ENCODE results near the gene SCFD2.
"Not testable (repeated sequence)": the region's sequence is repeated elsewhere in the genome, so short reads cannot be mapped to it uniquely, and the experiment has no call there.

Gene SCFD2

DNA sequence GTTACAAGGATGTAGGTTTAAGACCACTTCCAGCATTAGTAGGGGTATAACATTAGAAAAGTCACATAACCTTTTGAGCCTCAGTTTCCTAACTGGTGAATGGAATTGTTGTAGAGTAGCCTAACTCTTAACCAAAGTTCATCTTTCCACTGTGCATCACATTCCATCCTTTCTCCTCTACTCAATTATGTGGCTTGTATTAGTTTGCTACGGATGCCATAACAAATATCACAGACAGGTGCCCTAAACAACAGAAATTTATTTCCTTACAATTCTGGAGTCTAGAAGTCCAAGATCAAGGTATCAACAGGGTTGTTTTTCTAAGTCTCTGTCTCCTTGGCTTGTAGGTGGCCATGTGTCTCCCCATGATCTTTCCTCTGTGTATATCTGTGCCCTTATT lies 271.8 kb downstream of the SCFD2 start:
- no peak for DNase-seq

DNA sequence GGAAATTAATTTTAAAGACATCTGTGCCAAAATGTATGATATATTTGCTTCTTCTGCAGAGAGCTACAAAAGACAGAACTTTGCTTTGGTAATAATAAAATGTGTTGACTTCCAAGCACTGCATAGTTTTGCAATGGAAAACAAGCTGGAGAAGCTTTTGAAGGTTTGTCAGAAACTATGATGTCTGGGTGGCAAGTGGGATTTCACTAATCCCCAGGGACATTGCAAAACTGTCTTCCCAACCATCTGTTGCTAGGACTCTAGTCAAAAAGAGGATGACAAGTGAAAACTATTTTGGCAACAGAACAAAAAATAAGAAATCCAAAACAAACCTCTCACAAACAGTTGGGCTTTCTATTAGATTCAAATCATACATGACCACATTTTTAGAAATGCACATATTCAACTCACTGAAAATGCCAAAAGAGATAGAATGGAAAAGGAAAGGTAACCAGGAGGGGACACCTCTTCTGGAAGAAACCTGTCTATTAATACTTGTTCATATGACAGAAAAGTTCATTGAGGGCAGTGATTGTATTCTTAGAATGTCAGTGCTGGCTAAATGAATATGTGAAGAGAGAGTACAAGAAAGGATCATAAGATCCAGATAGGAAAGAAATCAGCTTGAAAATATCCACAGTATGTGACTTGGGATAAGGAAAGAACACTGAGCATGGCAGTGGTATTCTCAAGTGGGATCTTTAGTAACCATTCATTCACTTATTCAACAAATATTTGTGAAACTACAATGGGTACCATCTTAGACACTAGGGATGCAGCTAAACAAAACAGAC lies 275.7 kb downstream of the SCFD2 start:
- no peak for DNase-seq

DNA sequence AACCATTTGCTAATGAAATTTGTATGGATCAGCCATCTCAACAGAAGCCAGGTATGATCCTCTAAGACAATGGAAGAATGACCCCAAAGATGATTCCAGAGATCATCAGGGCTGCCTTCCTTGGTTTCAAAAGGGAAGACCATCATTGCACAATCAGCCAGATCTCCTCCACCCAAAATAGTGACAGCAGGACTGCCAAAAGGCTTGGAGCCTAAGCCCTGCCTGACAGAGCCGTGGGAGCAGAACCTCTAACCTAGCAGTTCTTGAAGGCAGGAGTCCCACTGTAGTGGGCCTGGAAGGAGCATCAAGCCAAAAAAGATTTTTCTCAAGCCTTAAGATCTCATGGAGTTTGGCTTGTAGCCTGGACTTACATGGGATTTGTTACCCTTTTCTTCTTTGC lies 277.7 kb downstream of the SCFD2 start:
- DNase-seq, result no peak

DNA sequence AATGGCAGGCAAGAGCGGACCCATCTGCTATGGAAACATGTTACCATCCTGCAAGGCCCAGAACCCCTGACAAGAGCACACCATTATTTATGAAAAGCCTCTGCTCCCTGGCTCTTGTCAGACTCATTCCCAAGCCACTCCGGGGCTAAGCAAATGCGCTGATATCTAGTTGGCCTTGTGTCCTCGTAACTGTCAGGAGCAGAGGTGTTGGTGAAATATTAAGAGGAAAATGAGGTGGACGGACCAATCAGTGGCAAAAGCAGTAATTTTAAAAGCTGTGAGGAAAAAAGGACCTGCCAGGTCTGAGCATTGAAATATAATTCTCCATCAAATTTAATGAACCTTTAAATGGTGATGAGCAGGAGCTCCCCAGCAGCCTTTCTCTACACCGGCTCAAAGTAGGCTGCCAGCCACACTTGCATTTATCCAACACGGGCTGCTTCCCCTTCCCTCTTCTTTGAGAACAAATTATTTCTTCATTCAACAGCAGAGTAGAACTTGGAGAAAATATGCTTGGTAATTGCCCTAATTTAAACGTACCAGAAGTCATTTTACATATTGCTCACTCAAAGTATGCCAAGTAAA lies 289.4 kb downstream of the SCFD2 start:
- DNase-seq, result no peak

DNA sequence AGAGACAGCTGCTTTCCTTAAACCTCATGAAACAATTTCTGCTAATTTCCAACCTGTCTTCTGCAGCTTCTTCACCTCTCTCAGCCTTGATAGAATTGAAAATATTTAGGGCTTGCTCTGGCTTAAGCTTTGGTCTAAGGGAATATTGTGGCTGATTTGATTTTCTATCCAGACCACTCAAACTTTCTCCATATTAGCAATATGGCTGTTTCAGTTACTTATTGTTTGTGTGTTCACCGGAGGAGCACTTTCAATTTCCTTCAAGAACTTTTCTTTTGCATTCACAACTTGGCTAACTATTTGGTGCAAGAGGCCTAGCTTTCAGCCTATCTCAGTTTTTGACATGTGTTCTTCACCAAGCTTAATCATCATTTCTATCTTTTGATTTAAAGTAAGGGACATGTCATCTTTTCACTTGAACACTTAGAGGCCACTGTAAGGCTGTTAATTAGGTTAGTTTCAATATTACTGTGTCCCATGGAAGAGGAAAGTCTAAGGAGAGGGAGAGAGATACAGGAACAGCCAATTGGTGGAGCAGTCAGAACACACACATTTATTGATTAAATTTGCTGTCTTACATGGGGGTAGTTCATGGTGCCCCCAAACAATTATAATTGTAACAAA lies 290.6 kb downstream of the SCFD2 start:
- no peak for DNase-seq

DNA sequence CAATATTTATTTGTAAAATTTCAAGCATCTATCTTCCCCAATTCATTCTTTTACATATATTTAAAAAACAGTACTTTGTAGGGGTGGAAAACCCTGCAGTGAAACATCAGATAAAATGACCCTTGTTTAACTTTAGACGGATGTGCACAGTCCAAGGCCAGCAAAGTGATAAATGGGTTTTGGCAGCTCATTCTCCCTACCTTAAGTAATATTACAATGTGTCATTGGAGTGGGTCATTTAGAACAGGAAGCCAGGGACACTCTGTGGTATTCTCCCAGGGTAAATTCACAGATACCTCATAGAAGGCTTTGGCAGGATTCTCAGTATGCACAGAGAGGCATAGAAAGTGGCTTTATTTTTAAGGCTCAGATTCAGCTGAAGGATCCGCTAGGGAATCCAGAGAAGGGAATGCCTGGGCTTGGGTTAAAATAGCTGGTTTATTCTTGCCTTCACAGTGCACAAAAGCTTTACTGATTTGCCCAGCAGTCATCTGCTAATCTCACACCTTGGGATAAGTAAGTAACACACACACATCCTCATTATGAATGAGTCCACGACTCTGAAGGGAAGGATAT lies 297.0 kb downstream of the SCFD2 start:
- DNase-seq, result no peak

DNA sequence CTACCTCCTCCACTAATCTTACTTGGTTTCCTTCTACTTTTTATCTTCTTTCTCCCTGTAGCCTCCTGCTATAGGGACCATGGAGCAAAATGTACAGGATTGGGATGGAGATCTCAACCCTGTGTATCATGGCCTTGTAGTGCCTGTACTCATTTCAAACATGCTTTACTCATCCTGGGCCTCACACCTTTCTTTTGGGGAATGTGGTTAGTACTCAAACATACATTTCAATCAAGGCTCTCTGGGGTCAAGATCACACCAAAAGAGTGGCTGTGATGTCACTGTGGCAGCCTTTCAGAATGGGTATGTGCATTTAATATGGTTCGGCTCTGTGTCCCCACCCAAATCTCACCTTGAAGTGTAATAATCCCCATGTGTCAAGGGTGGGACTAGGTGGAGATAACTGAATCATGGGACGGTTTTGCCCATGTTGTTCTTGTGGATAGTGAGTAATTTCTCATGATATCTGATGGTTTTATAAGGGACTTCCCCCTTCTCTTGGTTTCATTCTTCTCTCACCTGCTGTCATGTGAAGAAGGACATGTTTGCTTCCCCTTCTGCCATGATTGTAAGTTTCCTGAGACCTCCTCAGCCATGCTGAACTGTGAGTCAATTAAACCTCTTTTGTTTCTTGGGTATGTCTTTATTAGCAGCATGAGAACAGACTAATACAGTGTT lies 298.6 kb downstream of the SCFD2 start:
- DNase-seq, result no peak

DNA sequence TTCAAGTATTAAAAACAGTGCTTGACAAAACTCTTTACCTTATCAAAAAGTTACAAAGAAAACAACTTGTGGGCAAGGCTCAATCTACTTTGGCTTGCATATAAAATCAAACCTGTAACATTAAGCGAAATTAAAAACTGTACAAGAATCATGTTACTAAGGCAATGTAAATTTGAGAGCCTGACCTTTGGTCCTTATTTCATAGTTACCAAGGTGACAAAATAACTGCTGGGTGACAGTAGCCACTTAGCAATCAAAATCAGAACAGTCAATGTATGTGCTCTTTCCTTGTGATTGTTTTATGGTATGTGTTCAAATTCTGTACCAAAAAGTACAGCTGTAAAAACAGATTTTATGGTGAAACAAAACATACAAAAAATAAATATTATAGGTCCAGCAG lies 299.7 kb downstream of the SCFD2 start:
- DNase-seq, result no peak

DNA sequence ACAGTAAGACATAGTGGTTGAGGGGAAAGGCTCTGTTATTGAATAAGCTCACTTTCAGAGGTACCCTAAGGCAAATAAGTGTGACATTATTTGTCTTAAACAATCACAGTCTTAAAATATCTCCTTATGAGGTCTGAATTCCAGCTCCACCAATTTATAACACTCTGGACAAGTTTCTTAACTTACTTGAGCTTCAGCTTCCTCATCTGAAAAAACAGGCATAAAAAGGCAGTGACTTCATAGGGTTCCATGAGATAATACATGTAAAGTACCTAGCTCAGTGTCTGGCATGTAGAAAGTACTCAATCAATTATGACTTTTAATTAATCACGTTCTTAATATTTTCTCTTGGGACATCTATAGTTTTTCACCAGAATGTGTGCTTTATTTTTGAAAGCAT lies 301.3 kb downstream of the SCFD2 start:
- no peak for DNase-seq

DNA sequence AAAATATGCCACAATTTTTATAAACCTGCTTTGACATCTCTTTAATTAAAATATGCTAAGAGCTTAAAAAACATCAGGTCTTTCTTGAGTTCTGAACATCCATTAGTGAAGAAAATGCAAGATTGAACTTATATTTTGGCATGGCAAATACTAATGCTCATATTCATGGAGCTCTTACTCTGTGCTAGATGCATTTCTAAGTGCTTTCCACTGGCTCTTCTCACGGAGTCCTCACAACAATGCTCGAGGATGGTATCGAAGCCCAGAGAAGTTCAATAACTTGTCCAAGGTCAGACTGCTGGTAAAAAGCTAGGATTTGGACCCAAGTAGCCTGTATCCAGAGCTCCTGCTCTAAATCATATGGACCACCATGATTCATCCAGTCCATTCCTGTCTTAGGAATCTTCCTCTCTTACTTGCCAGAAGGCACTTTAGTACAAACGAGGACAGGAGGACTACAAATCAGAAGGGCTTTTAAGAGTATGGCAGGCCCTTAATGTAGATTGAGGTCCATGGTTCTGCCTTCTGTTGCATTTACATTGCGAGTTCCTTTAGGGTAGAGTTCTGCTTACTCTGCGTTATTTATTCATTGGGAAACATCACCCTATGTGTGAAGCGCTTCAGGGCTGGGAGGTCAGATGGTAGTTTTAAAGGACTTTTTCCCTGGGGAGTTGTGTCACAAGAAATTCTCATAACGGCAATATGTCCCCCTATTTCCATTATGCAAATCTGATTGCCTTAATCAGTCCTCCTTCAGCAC lies 304.6 kb downstream of the SCFD2 start:
- no peak for DNase-seq

DNA sequence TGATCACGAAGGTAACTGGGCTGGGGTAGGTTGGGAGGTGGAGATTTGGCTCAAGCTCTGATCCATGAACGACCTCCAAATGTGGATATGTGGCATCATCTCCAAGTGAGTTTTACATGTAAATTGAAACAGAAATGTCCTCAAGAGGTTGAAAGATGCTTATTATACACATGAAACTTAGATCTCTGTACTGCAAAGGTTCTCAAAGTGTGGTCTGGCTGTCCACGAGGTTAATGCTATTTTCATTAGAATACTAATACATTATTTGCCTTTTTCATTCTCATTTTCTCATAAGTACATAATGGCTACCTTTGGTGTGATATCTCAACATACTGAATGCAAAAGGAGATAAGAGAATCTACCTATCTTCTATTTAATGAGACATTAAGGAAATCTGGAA lies 305.6 kb downstream of the SCFD2 start:
- DNase-seq, result no peak

DNA sequence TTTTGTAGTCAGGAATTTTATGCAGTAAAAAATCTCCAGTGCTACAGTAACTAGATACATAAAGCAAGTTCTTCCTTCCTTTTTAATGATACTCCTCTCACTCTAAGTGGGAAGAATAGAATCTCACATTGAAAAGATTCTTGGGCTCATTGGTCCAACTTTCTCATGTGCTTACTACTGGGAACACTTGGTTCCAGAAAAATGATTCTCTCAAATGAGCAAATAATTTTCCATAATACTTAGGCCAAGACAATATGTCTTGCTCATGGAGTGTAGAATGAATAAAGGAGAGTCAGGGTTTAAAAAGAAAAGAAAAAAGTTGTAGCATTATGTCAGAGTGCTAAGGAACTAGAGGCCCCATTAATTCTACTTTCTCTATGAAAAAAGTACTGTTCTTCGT lies 306.0 kb downstream of the SCFD2 start:
- DNase-seq, result no peak

DNA sequence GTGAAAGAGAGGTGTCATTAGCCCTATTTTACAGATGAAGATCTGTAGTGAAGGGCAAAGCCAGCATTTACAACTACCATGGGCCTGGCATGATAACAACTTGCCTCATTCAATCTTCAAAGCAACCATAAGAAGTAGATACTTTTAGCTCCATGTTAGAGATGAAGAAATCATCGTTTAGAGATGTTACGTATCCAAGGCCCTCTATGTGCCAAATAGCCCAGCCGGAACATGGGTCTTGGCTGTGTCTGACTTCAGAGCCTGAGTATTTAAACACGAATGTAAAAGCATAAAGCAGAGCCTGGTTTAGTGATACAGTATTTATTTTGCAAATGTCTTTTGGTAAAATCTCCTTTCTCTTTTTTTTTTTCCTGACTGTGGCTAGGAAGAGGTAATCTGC lies 306.6 kb downstream of the SCFD2 start:
- DNase-seq, result no peak

DNA sequence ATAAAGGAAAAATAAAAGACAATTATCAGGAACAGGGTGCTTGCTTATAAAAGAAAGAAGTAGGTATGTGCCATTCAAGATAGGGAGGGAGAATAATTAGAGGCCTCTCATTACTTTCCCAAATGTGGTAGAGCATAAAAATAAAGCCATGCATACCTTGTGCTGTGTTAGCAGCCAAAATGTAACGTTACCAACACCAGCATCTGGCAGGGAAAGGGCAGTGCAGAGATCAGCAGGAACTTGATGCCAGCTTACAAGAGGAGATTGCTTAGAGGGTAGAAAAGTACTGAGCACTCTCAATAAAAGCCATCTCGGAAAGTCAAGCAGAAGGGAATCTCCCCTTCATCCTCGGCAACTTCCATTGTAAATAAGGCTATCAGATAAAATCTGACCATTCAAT lies 308.2 kb downstream of the SCFD2 start:
- DNase-seq, result no peak

DNA sequence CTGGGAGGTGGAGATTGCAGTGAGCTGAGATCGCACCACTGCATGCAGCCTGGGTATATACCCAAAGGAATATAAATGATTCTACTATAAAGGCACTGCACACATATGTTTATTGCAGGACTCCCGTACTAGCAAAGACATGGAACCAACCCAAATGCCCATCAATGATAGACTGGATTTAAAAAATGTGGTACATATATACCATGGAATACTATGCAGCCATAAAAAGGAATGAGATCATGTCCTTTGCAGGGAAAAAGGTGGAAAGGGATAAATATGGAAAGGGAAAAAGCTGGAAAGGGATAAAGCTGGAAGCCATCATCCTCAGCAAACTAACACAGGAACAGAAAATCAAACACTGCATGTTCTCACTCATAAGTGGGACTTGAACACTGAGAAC lies 308.8 kb downstream of the SCFD2 start:
- not testable (repeated sequence) for DNase-seq

DNA sequence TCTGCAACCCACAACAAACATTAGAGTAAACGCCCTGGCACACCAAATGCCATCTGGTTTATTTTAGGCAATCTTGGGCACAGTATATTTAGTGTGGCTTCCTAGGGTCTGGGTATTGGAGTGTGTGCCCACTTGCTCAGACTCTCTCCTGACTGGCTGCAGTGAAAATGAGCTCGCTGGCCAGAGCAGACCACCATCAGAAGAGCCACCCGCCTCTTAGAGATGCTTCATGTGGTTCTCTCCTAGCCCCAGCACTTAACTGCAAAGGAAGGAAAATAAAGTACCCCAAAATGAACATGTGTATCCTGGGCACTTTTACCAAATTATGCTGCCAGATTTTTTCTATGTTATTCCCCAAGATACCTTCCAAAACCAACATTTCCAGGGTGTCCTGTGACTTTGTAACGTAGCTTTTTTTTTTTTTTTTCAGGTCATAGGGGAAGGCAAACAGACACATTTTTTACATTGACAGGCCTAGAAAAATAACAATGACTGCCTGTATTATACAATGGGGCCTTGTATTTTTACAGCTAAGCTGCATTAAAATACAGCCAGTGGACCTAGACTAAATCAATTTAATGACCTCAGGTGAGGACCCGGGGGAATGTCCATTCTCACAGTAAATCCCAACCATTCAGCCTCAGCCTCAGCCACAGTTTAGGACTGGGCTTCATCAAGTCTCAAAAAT lies 310.0 kb downstream of the SCFD2 start:
- DNase-seq, result no peak

DNA sequence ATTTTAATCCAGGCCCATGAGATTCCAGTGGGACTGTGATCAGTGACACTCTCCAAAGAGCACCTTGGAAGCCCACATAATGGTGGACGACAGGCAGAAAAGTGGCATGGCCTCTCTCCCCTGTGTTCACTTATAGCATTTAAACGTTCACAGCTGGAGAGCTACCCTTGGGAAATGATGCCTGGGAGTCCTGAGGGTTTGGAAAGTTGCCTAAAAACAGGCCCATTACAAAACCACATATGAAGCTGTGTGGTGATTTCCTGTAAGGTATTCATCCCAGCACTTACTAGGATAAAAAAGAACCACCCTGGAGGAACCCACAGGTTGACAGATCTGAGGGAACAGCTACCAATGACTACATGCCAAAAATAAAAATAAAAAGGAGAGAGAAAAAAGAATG lies 310.6 kb downstream of the SCFD2 start:
- no peak for DNase-seq

DNA sequence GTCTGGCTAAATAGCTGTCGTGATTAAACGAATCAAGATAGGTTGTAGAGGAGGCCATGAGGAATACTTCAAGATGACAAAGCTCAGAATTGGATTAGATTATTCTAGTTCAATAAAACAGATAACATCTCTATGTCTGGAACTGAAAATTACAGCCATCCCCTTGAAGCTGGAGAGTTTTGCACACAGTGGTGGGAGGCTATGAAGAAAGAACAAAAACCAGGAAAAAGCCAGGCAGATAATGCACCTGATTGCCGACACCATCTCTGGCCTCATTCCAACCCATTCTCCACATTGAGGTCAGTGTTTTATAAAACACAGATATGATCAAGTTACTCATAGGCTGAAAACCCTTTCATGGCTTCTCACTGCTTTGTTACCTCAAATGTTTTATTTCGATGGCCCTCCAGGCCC lies 315.5 kb downstream of the SCFD2 start:
- DNase-seq, result no peak

DNA sequence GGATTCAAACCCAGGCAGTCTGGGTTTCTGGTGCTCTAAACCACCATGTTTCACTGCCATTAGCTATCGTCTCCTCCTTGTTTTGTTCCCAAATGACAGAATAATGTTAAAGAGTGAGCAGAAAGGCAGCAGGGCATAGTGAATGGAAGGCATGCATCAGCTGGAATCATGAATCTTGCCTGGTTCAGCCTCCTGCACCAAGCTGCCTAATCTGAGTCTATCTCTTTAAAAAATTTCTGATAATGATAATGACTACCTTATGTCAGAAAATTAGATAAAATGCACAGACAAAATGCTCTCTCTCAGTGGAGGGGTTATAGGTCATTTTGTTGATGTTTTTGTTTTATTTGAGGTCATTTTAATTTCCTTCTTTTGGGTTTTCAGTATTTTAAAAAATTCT lies 316.3 kb downstream of the SCFD2 start:
- no peak for DNase-seq

DNA sequence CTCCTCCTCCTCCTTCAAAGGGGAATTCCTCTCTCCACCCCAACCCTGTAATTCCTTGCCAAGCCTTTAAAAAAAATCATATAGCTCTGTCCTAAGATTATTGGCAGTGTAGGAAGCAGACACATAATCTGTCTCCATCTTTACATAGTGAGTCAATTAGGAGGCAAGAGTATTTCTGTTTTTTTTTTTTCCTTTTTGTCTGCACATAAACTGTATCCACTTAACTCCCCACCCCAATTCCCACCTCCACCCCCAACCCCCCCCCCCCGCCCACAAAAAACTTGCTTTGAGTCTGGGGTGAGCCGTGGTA lies 321.3 kb downstream of the SCFD2 start:
- no peak for DNase-seq

DNA sequence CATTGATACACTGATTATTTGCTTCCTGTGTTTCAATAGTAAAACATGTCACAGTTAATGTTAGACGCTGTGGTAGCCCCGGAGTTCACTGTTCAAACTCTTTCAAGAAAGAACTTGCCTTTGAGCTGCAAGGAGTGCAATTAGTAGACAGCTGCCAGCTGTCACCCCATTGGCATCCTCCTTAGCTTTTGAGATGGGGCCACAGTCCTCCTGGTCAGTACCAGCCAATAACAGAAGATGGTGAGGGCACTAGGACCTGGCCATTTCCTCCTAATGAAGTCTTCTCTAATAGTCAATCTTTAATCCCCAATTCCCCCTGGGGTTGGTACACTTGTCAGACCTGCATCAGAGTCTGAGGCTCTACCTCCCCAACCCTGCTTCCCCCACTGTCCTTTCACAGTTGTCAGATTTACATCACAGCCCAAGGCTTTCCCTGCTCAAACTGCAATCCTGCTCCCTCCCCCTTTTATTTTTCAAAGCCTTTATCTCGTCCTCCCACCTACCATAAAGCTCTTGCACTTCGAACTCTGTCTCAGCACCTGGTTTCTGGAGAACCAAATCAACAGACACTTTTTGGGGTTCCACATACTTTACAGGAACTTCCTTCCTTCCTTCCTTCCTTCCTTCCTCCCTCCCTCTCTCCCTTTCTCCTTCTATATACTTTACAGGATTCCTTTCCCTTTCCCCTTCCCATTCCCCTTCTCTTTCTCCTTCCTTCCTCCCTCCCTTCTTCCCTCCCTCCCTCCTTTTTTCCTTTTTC lies 321.8 kb downstream of the SCFD2 start:
- DNase-seq, result no peak

DNA sequence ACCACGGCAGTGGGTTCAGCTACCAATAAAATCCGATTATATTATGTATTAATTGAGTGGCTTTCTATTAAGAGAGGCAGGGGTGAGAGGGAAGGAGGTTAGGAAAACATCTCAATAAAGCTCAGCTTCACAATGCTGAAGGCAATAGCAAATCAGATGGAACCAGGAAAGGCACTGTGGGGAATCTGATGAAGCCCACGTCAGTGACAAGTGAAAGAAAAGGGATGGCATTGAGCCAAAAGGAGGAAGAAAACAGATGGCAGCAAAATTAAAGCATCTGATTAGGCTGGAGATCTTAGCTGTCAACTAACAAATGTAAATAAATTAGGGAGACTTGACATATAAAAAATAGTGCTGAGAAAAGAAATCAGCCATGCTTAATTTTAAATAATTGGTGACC lies 322.8 kb downstream of the SCFD2 start:
- no peak for DNase-seq

Data from CD4-positive, alpha-beta T cell treated with Interferon alpha-2 for 1 hour (primary cell).